DOHH2 (cell line): ENCODE results near the gene KCNK7.

ENCODE experiments used
- EZH2phosphoT487 ChIP-seq: fragments of 200-600 bp; sonication (generic); IDR thresholded peaks from 2 replicates; pipeline ENCODE4 v1.6.1; 2017; ENCODE audit warnings: borderline replicate concordance, mild to moderate bottlenecking, antibody characterized with exemption, low read length, moderate library complexity, mixed read lengths
- TF ChIP-seq, protein P1 (sequence below): fragments of 200-600 bp; sonication (generic); IDR thresholded peaks from one replicate; pipeline ENCODE4 v1.5.1; 2014; ENCODE audit warnings: antibody characterized with exemption, mild to moderate bottlenecking, low read depth, low read length; ENCODE audit not compliant: poor library complexity, severe bottlenecking

DNA sequence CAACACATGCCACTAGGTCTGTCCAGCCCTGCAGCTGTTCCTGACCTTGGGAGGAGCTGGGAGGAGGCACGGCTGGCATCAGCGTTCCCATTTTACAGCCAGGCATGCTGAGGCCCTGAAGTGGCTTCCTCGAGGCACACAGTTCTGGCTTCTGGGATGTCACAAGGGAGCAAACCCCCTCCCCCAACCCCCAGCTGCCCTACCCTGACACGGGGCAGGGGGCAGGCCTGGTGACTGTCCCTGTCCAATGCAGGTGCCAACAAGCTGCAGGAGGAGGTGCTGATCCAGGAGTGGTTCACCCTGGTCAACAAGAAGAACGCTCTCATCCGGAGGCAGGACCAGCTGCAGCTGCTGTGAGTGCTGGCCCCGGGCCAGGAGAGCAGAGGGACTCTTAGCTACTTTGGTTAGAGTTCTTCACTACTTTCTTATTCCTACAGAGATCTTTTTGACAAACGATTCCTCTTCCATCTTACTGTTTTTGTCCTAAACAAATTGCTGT lies 5.3 kb downstream of the KCNK7 start:
- TF ChIP-seq, protein P1, sequence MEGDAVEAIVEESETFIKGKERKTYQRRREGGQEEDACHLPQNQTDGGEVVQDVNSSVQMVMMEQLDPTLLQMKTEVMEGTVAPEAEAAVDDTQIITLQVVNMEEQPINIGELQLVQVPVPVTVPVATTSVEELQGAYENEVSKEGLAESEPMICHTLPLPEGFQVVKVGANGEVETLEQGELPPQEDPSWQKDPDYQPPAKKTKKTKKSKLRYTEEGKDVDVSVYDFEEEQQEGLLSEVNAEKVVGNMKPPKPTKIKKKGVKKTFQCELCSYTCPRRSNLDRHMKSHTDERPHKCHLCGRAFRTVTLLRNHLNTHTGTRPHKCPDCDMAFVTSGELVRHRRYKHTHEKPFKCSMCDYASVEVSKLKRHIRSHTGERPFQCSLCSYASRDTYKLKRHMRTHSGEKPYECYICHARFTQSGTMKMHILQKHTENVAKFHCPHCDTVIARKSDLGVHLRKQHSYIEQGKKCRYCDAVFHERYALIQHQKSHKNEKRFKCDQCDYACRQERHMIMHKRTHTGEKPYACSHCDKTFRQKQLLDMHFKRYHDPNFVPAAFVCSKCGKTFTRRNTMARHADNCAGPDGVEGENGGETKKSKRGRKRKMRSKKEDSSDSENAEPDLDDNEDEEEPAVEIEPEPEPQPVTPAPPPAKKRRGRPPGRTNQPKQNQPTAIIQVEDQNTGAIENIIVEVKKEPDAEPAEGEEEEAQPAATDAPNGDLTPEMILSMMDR: no peak
- TF ChIP-seq EZH2phosphoT487: no peak
